KMS-11 (cell line): ENCODE measurements around the gene ATF7.
"Not testable (repeated sequence)": the region's sequence is repeated elsewhere in the genome, so short reads cannot be mapped to it uniquely, and the experiment has no call there.

Experiments
- H2AFZ ChIP-seq: fragments of 200-600 bp; sonication (generic); 2 replicates; pipeline ENCODE4 v1.6.1; 2016; ENCODE audit warnings: antibody characterized with exemption, mixed run types, low read depth
- H3K27ac ChIP-seq: fragments of 200-600 bp; sonication (generic); 2 replicates; pipeline ENCODE4 v1.6.1; 2016; ENCODE audit warnings: mild to moderate bottlenecking, mixed run types
- H3K27me3 ChIP-seq: fragments of 200-600 bp; sonication (generic); 2 replicates; pipeline ENCODE4 v1.6.1; 2017; ENCODE audit warnings: mild to moderate bottlenecking, low read depth, mixed run types, moderate library complexity; ENCODE audit not compliant: insufficient read depth
- H3K36me3 ChIP-seq: fragments of 200-600 bp; sonication (generic); 2 replicates; pipeline ENCODE4 v1.6.1; 2017; ENCODE audit warnings: mild to moderate bottlenecking, mixed run types; ENCODE audit not compliant: insufficient read depth
- H3K4me1 ChIP-seq: fragments of 200-600 bp; sonication (generic); 2 replicates; pipeline ENCODE4 v1.6.1; 2016; ENCODE audit warnings: mild to moderate bottlenecking, low read depth, mixed run types; ENCODE audit not compliant: poor library complexity, severe bottlenecking
- H3K4me2 ChIP-seq: fragments of 200-600 bp; sonication (generic); 2 replicates; pipeline ENCODE4 v1.7.0; 2016; ENCODE audit warnings: mild to moderate bottlenecking, mixed run types
- H3K4me3 ChIP-seq: fragments of 200-600 bp; sonication (generic); IDR thresholded peaks from 2 replicates; pipeline ENCODE4 v1.6.1; 2017; ENCODE audit warnings: low read depth, low read length, mixed read lengths; ENCODE audit not compliant: insufficient read depth
- H3K79me2 ChIP-seq: fragments of 200-600 bp; sonication (generic); 2 replicates; pipeline ENCODE4 v1.6.1; 2016; ENCODE audit warnings: low read depth, mixed run types; ENCODE audit not compliant: insufficient read depth
- H3K9ac ChIP-seq: fragments of 200-600 bp; sonication (generic); 2 replicates; pipeline ENCODE4 v1.6.1; 2016; ENCODE audit warnings: mild to moderate bottlenecking, mixed run types
- H4K20me1 ChIP-seq: fragments of 200-600 bp; sonication (generic); 2 replicates; pipeline ENCODE4 v1.6.1; 2016; ENCODE audit warnings: mild to moderate bottlenecking, mixed run types; ENCODE audit not compliant: insufficient read depth
- CTCF ChIP-seq: fragments of 200-600 bp; sonication (generic); conservative IDR thresholded peaks from 2 replicates; pipeline ENCODE4 v1.6.1; 2017; ENCODE audit warnings: low read depth, mild to moderate bottlenecking, antibody characterized with exemption, low read length, moderate library complexity, mixed read lengths

The ATF7 gene

DNA sequence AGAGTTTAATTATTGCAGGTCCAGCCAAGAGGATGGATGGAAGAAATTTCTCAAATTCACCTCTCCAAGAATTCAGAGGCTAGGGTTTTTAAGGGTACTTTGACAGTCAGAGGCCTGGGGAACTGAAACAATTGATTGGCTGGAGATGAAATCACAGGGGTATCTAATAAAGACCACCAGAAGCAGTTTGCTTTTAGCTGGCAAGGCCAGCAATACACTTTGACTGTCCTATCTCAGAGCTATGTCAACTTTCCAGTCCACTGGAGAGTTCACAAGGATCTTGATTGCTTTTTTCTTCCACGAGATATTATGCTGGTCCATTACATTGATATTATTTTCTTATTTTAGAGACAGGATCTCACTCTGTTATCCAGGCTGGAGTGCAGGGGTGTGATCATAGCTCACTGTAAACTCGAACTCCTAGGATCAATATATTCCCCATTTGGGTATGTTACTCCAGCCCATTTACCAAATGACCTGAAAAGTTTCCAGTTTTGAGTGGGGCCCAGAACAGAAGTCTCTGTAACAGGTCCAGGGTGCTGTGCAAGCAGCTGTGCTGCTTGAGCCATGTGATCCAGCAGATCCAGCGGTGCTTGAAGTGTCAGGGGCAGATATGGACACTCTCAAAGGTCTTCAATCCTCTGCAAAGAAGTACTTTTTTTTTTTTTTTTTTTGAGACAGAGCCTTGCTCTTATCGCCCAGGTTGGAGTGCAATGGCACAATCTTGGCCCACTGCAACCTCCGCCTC lies 17.2 kb upstream of the ATF7 start:
- H3K9ac ChIP-seq, result no peak overlapping the region
- H3K36me3 ChIP-seq, result no peaks in the 10 kb centered on the region
- H3K27me3 ChIP-seq, result no peaks in the 10 kb centered on the region
- no peak overlapping the region for H3K4me3 ChIP-seq
- no peak for TF ChIP-seq CTCF
- H3K4me1 ChIP-seq, result no peaks in the 10 kb centered on the region
- H2AFZ ChIP-seq, result no peak overlapping the region
- no peak overlapping the region for H3K27ac ChIP-seq
- no peaks in the 10 kb centered on the region for H4K20me1 ChIP-seq
- no peaks in the 10 kb centered on the region for H3K79me2 ChIP-seq
- no peak overlapping the region for H3K4me2 ChIP-seq

- H3K4me3 ChIP-seq, result no peak overlapping the region
- no peak overlapping the region for H2AFZ ChIP-seq
- no peak for TF ChIP-seq CTCF
- no peak overlapping the region for H3K9ac ChIP-seq
- H3K79me2 ChIP-seq, result no peaks in the 10 kb centered on the region
- no peaks in the 10 kb centered on the region for H4K20me1 ChIP-seq
- H3K36me3 ChIP-seq, result no peaks in the 10 kb centered on the region
- H3K4me1 ChIP-seq, result no peaks in the 10 kb centered on the region
- no peaks in the 10 kb centered on the region for H3K27me3 ChIP-seq
- H3K4me2 ChIP-seq, result no peak overlapping the region
- H3K27ac ChIP-seq, result no peak overlapping the region
These were observed 11.9 kb upstream of the ATF7 start for GRCh38 chr12:53638057-53638456.

DNA sequence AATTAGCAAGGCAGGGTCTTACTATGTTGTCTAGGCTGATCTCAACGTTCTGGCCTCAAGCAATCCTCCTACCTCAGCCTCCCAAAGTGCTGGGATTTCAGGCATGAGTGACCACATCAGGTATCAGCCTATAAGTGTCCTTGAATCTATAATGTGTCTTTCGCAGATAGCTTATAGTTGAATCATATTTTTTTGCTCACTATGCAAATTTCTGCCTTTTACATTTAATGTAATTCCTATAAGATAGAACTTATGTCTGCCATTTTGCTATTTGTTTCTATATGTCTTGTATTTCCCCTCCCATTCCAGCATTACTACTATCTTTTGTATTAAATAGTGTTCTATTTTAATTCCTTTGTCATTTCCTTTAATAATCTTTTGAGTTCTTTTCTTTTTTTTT lies 10.5 kb upstream of the ATF7 start:
- no peaks in the 10 kb centered on the region for H3K36me3 ChIP-seq
- H3K79me2 ChIP-seq, result no peaks in the 10 kb centered on the region
- no peak overlapping the region for H3K27ac ChIP-seq
- no peak overlapping the region for H2AFZ ChIP-seq
- no peaks in the 10 kb centered on the region for H3K4me1 ChIP-seq
- H3K4me3 ChIP-seq, result no peak overlapping the region
- H3K27me3 ChIP-seq, result no peaks in the 10 kb centered on the region
- TF ChIP-seq CTCF, result no peak
- H3K9ac ChIP-seq, result no peak overlapping the region
- no peaks in the 10 kb centered on the region for H4K20me1 ChIP-seq
- H3K4me2 ChIP-seq, result no peak overlapping the region

DNA sequence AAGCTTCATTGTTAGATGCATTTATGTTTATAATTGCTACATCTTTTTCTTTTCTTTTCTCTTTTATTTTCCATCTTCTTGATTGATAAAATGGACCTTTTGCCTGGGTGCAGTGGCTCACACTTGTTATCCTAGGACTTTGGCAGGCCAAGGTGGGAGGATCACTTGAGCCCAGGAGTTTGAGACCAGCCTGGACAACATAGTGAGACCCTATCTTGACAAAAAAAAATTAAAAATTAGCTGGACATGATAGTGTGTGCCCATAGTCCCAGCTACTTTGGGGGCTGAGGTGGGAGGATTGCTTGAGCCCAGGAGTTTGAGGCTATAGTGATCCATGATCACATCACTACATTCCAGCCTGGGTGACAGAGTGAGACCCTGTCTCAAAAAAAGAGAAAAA lies 9.5 kb upstream of the ATF7 start:
- not testable (repeated sequence) for H3K27ac ChIP-seq, H3K4me1 ChIP-seq, H3K79me2 ChIP-seq, H3K36me3 ChIP-seq, H2AFZ ChIP-seq, H3K27me3 ChIP-seq, H3K4me2 ChIP-seq, H3K4me3 ChIP-seq, H4K20me1 ChIP-seq, H3K9ac ChIP-seq

- Histone ChIP-seq H3K4me1 (peaks cover 10% of the 10 kb centered on the region), H4K20me1 (no peaks in the 10 kb centered on the region)
These were observed 5.5 kb upstream of the ATF7 start for GRCh38 chr12:53631721-53632120.

More at GRCh38 chr12:53631721-53632120, 5.5 kb upstream of the ATF7 start:
- Histone ChIP-seq H2AFZ (no peak overlapping the region), H3K27me3 (no peaks in the 10 kb centered on the region), H3K79me2 (no peaks in the 10 kb centered on the region), H3K9ac (no peak overlapping the region), H3K27ac (no peak overlapping the region), H3K4me2 (no peak overlapping the region), H3K4me3 (no peak overlapping the region), H3K36me3 (no peaks in the 10 kb centered on the region)
- no peak for TF ChIP-seq CTCF
